ENCODE measurements around the gene RHD. TPM values are rescaled to one million over a fixed set of nuclear protein-coding genes. Genes with fewer than 3 reads are reported as not detected.
"Not testable (repeated sequence)": the region's sequence is repeated elsewhere in the genome, so short reads cannot be mapped to it uniquely, and the experiment has no call there.

The RHD gene
- polyA plus RNA-seq, 3 donors: 0.53 TPM; not detected in 2

DNA sequence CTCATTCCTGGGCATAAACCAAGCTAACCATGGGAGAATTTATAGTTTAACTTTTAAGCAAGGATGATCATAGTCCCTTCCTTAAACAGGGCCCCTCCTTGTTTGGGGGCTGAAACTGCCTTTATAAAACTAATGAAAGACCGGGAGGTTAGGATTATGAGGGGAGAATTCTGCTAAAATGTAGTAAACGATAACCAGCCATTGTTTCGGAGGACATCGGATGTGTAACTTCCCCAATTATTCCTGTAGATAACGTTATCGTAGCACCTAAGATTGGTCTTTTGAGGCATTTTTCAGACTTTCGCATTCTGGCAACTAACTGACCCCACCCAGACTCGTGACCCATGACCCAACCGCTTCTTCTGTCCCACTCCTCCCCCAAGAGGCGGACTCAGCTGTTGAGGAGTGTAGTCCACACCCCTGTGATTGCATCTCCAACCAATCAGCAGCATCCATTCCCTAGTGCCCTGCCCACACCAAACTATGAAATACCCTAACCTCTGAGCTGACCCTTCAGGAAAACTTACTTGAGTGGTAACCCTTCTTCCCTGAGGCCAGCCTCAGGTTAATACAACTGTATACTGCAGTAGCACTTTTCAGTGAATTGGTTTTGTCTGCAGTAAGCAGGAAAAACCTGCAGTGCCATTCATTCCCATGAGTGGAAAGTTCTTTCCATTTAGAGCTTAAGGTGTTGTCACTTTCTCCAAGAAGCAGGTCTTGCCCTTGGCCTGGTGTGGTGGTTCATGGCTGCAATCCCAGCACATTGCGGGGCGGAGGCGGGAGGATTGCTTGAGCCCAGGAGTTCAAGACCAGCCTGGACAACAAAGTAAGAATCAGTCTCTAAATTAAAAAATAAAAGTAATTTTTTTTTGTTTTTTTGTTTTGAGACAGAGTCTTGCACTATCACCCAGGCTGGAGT is 39.2 kb upstream of the RHD start:
- Histone ChIP-seq H3K4me2 (replicated peaks; ENCODE audit: extremely low read depth, low read length, poor library complexity, severe bottlenecking) (peak overlapping the region; percentile 79), H3K4me1 (ENCODE audit: control insufficient read depth in 1 of 2, insufficient read depth in 2 of 2, low read length in 2 of 2) (peaks cover 13 to 30% of the 10 kb centered on the region in 2 donors), H3K4me3 (replicated peaks in 1 of 3; ENCODE audit: low read depth in 2 of 3, low read length in 3 of 3) (peak overlapping the region; percentile 72 to 88 (median 86)), H3K9ac (ENCODE audit: insufficient read depth, low read length, poor library complexity, severe bottlenecking) (peak overlapping the region; percentile 89), H3K27me3 (ENCODE audit: control insufficient read depth in 2 of 2, insufficient read depth in 2 of 2, low read length in 2 of 2) (no peaks in the 10 kb centered on the region), H4K20me1 (ENCODE audit: insufficient read depth, low read length) (peaks cover 3% of the 10 kb centered on the region), H3K9me3 (replicated peaks in 1 of 2; ENCODE audit: control insufficient read depth in 1 of 2, insufficient read depth in 1 of 2, low read length in 2 of 2) (no peaks in the 10 kb centered on the region), H3K79me2 (ENCODE audit: insufficient read depth, low read length) (peaks cover 87% of the 10 kb centered on the region), H3K36me3 (replicated peaks in 1 of 2; ENCODE audit: control insufficient read depth in 1 of 2, insufficient read depth in 2 of 2, low read length in 2 of 2) (peaks cover 21 to 31% of the 10 kb centered on the region in 2 donors), H3K27ac (ENCODE audit: low read depth in 1 of 2, low read length in 2 of 2) (peak overlapping the region; percentile 95 to 96), H2AFZ (ENCODE audit: insufficient read depth, low read depth, low read length, poor library complexity, severe bottlenecking) (peak overlapping the region; percentile 70)
- intact Hi-C loops (cut with micrococcal nuclease): no loop called here
- Mint-ChIP-seq H3K4me1 (peaks cover 16% of the 10 kb centered on the region), H3K27me3 (ENCODE audit: low read depth in 3 of 3) (no peaks in the 10 kb centered on the region), H3K27ac (no peak overlapping the region), H3K9me3 (peaks cover 0 to 2% (median 0%) of the 10 kb centered on the region in 7 donors), H3K4me3 (no peak overlapping the region), H3K36me3 (peaks cover 31 to 41% of the 10 kb centered on the region in 2 donors)
- peak; percentile 93 to 95 (median 95) for DNase-seq
- WGBS (ENCODE audit: insufficient coverage): 0% methylated on average over 3 of the region's 13 CpGs
- TF ChIP-seq CTCF (IDR thresholded peaks at IDR 0.05): no peak

DNA sequence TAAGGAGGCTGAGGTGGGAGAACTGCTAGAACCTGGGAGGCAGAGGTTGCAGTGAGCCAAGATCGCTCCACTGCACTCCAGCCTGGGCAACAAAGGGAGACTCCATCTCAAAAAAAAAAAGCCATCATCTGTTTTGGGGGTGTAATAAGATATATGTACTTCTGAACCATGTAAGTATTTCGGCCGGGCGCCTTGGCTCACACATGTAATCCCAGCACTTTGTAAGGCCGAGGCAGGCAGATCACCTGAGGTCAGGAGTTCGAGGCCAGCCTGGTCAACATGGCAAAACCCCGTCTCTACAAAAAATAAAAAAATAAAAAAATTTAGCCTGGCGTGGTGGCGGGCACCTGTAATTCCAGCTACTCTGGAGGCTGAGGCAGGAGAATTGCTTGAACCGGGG is 36.9 kb upstream of the RHD start:
- H3K4me2 ChIP-seq (replicated peaks; ENCODE audit: extremely low read depth, low read length, poor library complexity, severe bottlenecking); H3K27me3 ChIP-seq (ENCODE audit: control insufficient read depth in 2 of 2, insufficient read depth in 2 of 2, low read length in 2 of 2); H3K27ac ChIP-seq (ENCODE audit: low read depth in 1 of 2, low read length in 2 of 2); H3K4me3 ChIP-seq (replicated peaks in 1 of 3; ENCODE audit: low read depth in 2 of 3, low read length in 3 of 3); H3K4me3 Mint-ChIP-seq; intact Hi-C loops (cut with micrococcal nuclease); DNase-seq; H3K9me3 ChIP-seq (replicated peaks in 1 of 2; ENCODE audit: control insufficient read depth in 1 of 2, insufficient read depth in 1 of 2, low read length in 2 of 2); H4K20me1 ChIP-seq (ENCODE audit: insufficient read depth, low read length); H3K9ac ChIP-seq (ENCODE audit: insufficient read depth, low read length, poor library complexity, severe bottlenecking); H3K36me3 ChIP-seq (replicated peaks in 1 of 2; ENCODE audit: control insufficient read depth in 1 of 2, insufficient read depth in 2 of 2, low read length in 2 of 2); H3K27me3 Mint-ChIP-seq (ENCODE audit: low read depth in 3 of 3); H2AFZ ChIP-seq (ENCODE audit: insufficient read depth, low read depth, low read length, poor library complexity, severe bottlenecking); H3K9me3 Mint-ChIP-seq: not testable (repeated sequence)
- Histone ChIP-seq H3K4me1 (ENCODE audit: control insufficient read depth in 1 of 2, insufficient read depth in 2 of 2, low read length in 2 of 2) (peaks cover 27 to 48% of the 10 kb centered on the region in 2 donors), H3K79me2 (ENCODE audit: insufficient read depth, low read length) (peaks cover 82% of the 10 kb centered on the region)
- no CpG with 5 or more reads among the region's 10 CpGs for WGBS (ENCODE audit: insufficient coverage)
- peak overlapping the region in 2 of 7 donors; percentile 30 to 32 for H3K27ac Mint-ChIP-seq
- peaks cover 29% of the 10 kb centered on the region for H3K4me1 Mint-ChIP-seq
- H3K36me3 Mint-ChIP-seq: peaks cover 15 to 19% of the 10 kb centered on the region in 2 donors

DNA sequence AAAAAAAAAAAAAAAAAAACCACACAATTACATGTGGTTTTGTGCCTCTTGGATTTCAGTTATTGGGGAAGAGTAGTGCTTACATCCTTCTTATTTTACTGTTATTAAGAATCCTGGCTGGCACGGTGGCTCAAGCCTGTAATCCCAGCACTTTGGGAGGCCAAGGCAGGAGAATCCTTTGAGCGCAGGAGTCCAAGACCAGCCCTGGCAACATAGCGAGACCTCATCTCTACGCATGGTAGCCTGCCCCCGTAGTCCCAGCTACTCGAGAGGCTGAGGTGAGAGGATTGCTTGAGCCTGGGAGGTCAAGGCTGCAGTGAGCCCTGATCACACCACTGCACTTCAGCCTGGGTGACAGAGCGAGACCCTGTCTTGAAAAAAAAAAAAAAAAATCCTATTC is 36.0 kb upstream of the RHD start:
- Mint-ChIP-seq H3K27ac (peak overlapping the region in 1 of 7 donors; percentile 12), H3K36me3 (peaks cover 12 to 20% of the 10 kb centered on the region in 2 donors), H3K4me1 (peaks cover 31% of the 10 kb centered on the region)
- H3K27ac ChIP-seq (ENCODE audit: low read depth in 1 of 2, low read length in 2 of 2); H3K4me3 Mint-ChIP-seq; H3K36me3 ChIP-seq (replicated peaks in 1 of 2; ENCODE audit: control insufficient read depth in 1 of 2, insufficient read depth in 2 of 2, low read length in 2 of 2); H3K9ac ChIP-seq (ENCODE audit: insufficient read depth, low read length, poor library complexity, severe bottlenecking); H3K9me3 Mint-ChIP-seq; H3K27me3 ChIP-seq (ENCODE audit: control insufficient read depth in 2 of 2, insufficient read depth in 2 of 2, low read length in 2 of 2); H3K4me3 ChIP-seq (replicated peaks in 1 of 3; ENCODE audit: low read depth in 2 of 3, low read length in 3 of 3); H3K4me2 ChIP-seq (replicated peaks; ENCODE audit: extremely low read depth, low read length, poor library complexity, severe bottlenecking); H2AFZ ChIP-seq (ENCODE audit: insufficient read depth, low read depth, low read length, poor library complexity, severe bottlenecking); DNase-seq; H3K9me3 ChIP-seq (replicated peaks in 1 of 2; ENCODE audit: control insufficient read depth in 1 of 2, insufficient read depth in 1 of 2, low read length in 2 of 2); intact Hi-C loops (cut with micrococcal nuclease); H3K27me3 Mint-ChIP-seq (ENCODE audit: low read depth in 3 of 3): not testable (repeated sequence)
- H3K79me2 ChIP-seq (ENCODE audit: insufficient read depth, low read length): peaks cover 77% of the 10 kb centered on the region
- H3K4me1 ChIP-seq (ENCODE audit: control insufficient read depth in 1 of 2, insufficient read depth in 2 of 2, low read length in 2 of 2): peaks cover 30 to 54% of the 10 kb centered on the region in 2 donors
- 92% methylated on average over 4 of the region's 7 CpGs for WGBS (ENCODE audit: insufficient coverage)
- peaks cover 17% of the 10 kb centered on the region for H4K20me1 ChIP-seq (ENCODE audit: insufficient read depth, low read length)

All from CD14-positive monocyte (primary cell).